Prostate gland (tissue), 2 donors: ENCODE results near the gene FAR1. TPM values are rescaled to one million over a fixed set of nuclear protein-coding genes. Genes with fewer than 3 reads are reported as not detected.
A peak's percentile ranks its signal among the peaks of the same experiment; 100 is the strongest.
"Not testable (repeated sequence)": the region's sequence is repeated elsewhere in the genome, so short reads cannot be mapped to it uniquely, and the experiment has no call there.

Source experiments
- DNase-seq: peaks from one replicate; pipeline ENCODE4 v3.0.0-alpha.2; 2019; ENCODE audit warnings: low spot score
- H3K27ac ChIP-seq, 2 donors: fragments of 200-600 bp; sonication (generic); 2 replicates each; pipeline ENCODE4 v1.5.1; 2017 to 2019
- H3K27me3 ChIP-seq: fragments of 200-600 bp; sonication (generic); replicated peaks from 2 replicates; pipeline ENCODE4 v1.5.1; 2019; ENCODE audit not compliant: insufficient read depth
- H3K36me3 ChIP-seq, 2 donors: fragments of 200-600 bp; sonication (generic); 1 replicate in 1 of 2; 2 replicates in 1 of 2; pipeline versions ENCODE4 v1.5.1 to v1.8.1; 2017 to 2019
- H3K4me1 ChIP-seq: fragments of 200-600 bp; sonication (generic); replicated peaks from 2 replicates; pipeline ENCODE4 v1.5.1; 2019
- H3K4me3 ChIP-seq, 2 donors: fragments of 200-600 bp; sonication (generic); 2 replicates each; pipeline ENCODE4 v1.5.1; 2017 to 2019
- H3K9me3 ChIP-seq: fragments of 200-600 bp; sonication (generic); 2 replicates; pipeline ENCODE4 v1.5.1; 2017
- POLR2A ChIP-seq: fragments of 450-650 bp; IDR thresholded peaks from one replicate; pipeline ENCODE4 v1.6.1; 2016; ENCODE audit warnings: antibody characterized with exemption, mild to moderate bottlenecking
- POLR2AphosphoS5 ChIP-seq: sonication (generic); formaldehyde crosslinking; IDR thresholded peaks from one replicate; pipeline ENCODE4 v1.6.1; 2017; ENCODE audit warnings: antibody characterized with exemption
- WGBS: methylation state at CpG from one replicate; pipeline ENCODE4 v1.1.5; 2018; 5-methylcytosine and 5-hydroxymethylcytosine counted together
- intact Hi-C: fragments of 100-400 bp; cut with DNase I; formaldehyde crosslinking; loops from one replicate; pipeline ENCODE4 v1.14.2; 2022
- total RNA-seq, 2 donors: library from RNA; depleted of rRNA; stranded (reverse); fragments of >200 nt; gene quantifications; one replicate each; pipeline ENCODE4 v1.1.0, GENCODE V29; 2016
- TF ChIP-seq, protein P1 (sequence below), 4 experiments: fragments of 200-600 bp in 2 of 4; fragments of 450-650 bp in 2 of 4; sonication (generic) in 2 of 4; IDR thresholded peaks; 1 replicate in 3 of 4; 2 replicates in 1 of 4; pipeline ENCODE4 v1.5.1; 2016 to 2019; ENCODE audit warnings: antibody characterized with exemption in 4 of 4, mild to moderate bottlenecking in 2 of 4, moderate library complexity in 2 of 4

Gene FAR1, protein sequence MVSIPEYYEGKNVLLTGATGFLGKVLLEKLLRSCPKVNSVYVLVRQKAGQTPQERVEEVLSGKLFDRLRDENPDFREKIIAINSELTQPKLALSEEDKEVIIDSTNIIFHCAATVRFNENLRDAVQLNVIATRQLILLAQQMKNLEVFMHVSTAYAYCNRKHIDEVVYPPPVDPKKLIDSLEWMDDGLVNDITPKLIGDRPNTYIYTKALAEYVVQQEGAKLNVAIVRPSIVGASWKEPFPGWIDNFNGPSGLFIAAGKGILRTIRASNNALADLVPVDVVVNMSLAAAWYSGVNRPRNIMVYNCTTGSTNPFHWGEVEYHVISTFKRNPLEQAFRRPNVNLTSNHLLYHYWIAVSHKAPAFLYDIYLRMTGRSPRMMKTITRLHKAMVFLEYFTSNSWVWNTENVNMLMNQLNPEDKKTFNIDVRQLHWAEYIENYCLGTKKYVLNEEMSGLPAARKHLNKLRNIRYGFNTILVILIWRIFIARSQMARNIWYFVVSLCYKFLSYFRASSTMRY
- 10 to 100 TPM; 24.5 to 28.0 TPM for total RNA-seq

DNA sequence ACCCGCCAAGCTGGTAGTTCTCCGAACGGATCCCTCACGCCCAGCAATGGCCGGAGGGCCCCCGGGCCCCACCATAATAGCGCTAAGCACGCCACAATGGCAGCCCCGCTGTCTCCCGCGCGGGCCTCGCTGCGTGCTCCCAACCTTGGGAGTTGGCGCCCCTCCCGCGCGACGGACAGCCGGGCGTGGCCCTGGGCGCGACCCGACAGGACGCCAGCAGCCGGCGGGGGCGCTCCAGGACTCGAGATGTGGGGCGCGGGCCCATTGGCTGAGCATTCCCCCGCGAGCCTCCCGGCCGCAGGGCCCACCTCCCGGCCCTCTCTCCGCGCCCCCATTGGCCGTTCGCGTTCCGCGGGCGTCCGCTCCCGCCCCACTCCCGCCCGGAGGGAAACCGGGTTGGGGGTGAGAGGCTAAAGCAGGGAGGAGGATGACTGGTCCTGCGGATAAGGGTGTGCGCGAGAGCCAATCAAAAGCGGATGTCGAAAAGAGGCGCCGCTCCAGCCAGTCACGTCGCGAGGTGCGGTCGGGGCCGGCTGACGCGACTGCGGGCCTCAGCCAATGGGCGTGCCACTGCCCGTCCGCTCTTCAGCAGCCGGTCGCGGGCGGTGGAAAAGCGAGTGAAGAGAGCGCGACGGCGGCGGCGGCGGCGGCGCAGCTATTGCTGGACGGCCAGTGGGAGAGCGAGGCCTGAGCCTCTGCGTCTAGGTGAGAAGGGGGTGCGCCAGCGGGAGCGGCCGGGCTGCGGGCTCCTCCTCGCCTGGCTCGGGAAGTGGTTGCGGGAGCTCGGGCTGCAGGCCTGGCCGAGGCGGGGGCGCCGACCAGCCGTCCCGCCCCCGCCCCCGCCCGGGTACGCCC, at the start of gene FAR1:
FAR1 (plus strand) TSS at position 567 of the 855 bp plus-strand sequence. CDS start 26,098 bp downstream, outside the sequence.
- Histone ChIP-seq H3K4me1 (no peaks in the 10 kb centered on the region), H3K27me3 (no peaks in the 10 kb centered on the region), H3K9me3 (no peaks in the 10 kb centered on the region), H3K27ac (peak within 1 kb of the TSS; percentile 84 to 87), H3K36me3 (no peaks in the 10 kb centered on the region), H3K4me3 (peak within 1 kb of the TSS; percentile 94 to 96)
- WGBS, result under 1% methylated on average over 74 of the region's 104 CpGs
- intact Hi-C loops, result loop anchor here (5.0 kb wide), 1 partner anchor 206 kb away; the partner anchor contains the start of gene BTBD10
- TF ChIP-seq POLR2AphosphoS5 (peak; percentile 89), POLR2A (peak; percentile 87)
- TF ChIP-seq, protein P1, sequence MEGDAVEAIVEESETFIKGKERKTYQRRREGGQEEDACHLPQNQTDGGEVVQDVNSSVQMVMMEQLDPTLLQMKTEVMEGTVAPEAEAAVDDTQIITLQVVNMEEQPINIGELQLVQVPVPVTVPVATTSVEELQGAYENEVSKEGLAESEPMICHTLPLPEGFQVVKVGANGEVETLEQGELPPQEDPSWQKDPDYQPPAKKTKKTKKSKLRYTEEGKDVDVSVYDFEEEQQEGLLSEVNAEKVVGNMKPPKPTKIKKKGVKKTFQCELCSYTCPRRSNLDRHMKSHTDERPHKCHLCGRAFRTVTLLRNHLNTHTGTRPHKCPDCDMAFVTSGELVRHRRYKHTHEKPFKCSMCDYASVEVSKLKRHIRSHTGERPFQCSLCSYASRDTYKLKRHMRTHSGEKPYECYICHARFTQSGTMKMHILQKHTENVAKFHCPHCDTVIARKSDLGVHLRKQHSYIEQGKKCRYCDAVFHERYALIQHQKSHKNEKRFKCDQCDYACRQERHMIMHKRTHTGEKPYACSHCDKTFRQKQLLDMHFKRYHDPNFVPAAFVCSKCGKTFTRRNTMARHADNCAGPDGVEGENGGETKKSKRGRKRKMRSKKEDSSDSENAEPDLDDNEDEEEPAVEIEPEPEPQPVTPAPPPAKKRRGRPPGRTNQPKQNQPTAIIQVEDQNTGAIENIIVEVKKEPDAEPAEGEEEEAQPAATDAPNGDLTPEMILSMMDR (IDR thresholded peaks at IDR 0.05), result peak; percentile 32 to 78 (median 64)
- peak; percentile 98 for DNase-seq

DNA sequence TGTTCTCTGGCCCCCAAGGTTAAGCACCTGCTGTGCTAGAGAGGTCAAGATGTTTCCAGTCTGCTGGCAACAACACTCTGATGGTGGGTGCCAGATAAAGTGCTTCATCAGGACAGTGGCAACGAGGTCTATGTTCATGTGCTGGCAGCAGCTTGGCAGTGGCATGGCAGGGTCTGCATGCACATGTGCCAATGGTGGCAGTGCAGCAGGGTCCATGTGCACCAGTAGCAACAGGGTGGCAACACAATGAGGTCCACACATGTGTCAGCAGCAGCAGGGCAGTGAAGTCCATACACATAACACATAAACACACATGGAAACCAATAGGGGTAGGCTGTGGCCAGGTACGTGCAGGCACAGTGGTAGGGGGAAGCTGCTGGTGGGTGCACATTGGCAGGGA, 48.4 kb upstream of the FAR1 start:
- H3K27ac ChIP-seq, result no peak overlapping the region
- intact Hi-C loops, result no loop called here
- no peaks in the 10 kb centered on the region for H3K36me3 ChIP-seq
- H3K4me1 ChIP-seq, result no peaks in the 10 kb centered on the region
- H3K4me3 ChIP-seq, result no peak overlapping the region
- DNase-seq, result no peak
- TF ChIP-seq, protein P1 (IDR thresholded peaks at IDR 0.05), result no peak
- no peak for TF ChIP-seq POLR2AphosphoS5
- no peak for TF ChIP-seq POLR2A
- WGBS, result 80% methylated on average over 2 of the region's 2 CpGs
- no peaks in the 10 kb centered on the region for H3K27me3 ChIP-seq
- H3K9me3 ChIP-seq, result no peaks in the 10 kb centered on the region

DNA sequence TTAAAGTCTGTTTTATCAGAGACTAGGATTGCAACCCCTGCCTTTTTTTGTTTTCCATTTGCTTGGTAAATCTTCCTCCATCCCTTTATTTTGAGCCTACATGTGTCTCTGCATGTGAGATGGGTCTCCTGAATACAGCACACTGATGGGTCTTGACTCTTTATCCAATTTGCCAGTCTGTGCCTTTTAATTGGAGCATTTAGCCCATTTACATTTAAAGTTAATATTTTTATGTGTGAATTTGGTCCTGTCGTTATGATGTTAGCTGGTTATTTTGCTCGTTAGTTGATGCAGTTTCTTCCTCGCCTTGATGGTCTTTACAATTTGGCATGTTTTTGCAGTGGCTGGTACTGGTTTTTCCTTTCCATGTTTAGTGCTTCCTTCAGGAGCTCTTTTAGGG, 41.6 kb upstream of the FAR1 start:
- H3K27me3 ChIP-seq, H3K4me1 ChIP-seq, H3K27ac ChIP-seq, H3K4me3 ChIP-seq, H3K9me3 ChIP-seq, DNase-seq, H3K36me3 ChIP-seq, intact Hi-C loops: not testable (repeated sequence)
- 85% methylated on average over 3 of the region's 3 CpGs for WGBS

DNA sequence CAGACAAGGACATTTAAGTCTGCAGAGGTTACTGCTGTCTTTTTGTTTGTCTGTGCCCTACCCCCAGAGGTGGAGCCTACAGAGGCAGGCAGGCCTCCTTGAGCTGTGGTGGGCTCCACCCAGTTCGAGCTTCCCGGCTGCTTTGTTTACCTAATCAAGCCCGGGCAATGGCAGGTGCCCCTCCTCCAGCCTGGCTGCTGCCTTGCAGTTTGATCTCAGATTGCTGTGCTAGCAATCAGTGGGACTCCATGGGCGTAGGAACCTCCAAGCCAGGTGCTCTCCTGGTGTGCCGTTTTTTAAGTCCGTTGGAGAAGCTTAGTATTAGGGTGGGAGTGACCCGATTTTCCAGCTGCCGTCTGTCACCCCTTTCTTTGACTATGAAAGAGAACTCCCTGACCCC, 39.8 kb upstream of the FAR1 start:
- 39% methylated on average over 8 of the region's 8 CpGs for WGBS
- H3K27me3 ChIP-seq, H3K4me3 ChIP-seq, H3K36me3 ChIP-seq, intact Hi-C loops, H3K27ac ChIP-seq, DNase-seq, H3K4me1 ChIP-seq, H3K9me3 ChIP-seq: not testable (repeated sequence)

DNA sequence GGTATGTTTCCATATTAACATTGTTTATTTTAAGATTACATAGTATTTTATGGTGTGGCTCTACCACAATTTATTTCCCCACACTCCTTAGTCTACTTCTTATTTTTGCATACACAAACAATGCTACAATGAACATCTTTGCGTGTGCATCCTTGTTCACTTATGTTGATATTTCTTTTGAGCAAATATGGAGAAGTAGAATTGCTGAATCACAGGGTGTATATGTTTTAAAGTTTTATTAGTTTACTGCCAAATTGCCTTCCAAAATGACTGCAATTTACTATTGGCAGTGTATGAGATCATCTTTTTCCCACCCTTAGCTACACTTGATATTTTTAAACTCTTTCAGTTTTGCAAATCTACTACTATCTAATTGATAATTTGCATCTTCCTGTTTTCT, 38.7 kb upstream of the FAR1 start:
- H3K4me3 ChIP-seq, result no peak overlapping the region
- H3K4me1 ChIP-seq, result no peaks in the 10 kb centered on the region
- WGBS, result 49% methylated on average over 1 of the region's 1 CpG
- H3K36me3 ChIP-seq, result no peaks in the 10 kb centered on the region
- H3K27me3 ChIP-seq, result no peaks in the 10 kb centered on the region
- intact Hi-C loops, result no loop called here
- DNase-seq, result no peak
- TF ChIP-seq POLR2A, result no peak
- TF ChIP-seq POLR2AphosphoS5, result peak; percentile 65
- no peak overlapping the region for H3K27ac ChIP-seq
- no peaks in the 10 kb centered on the region for H3K9me3 ChIP-seq

DNA sequence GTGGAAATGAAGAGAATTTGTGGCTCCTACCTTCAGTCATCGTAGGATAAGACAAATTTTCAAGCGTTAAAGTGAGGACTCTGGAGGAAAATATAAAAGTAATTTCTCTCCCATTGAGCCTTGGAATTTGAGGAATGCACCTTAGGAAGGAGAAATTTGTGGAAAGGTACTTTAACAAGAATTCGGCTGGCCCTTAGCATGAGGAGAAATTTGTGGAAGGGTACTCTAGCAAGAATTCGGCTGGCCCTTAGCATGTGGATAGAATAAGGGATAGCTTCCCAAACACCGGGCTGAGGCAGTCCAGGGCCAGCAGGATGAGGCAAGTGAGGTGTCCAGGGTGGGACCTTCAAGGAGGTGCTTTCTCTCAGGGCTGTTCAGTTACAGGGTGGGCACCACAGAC, 33.2 kb upstream of the FAR1 start:
- Histone ChIP-seq H3K4me1 (no peaks in the 10 kb centered on the region), H3K4me3 (no peak overlapping the region), H3K9me3 (no peaks in the 10 kb centered on the region), H3K27me3 (no peaks in the 10 kb centered on the region), H3K27ac (no peak overlapping the region), H3K36me3 (no peaks in the 10 kb centered on the region)
- 84% methylated on average over 5 of the region's 5 CpGs for WGBS
- TF ChIP-seq, protein P1 (IDR thresholded peaks at IDR 0.05), result no peak
- no peak for TF ChIP-seq POLR2AphosphoS5
- TF ChIP-seq POLR2A, result no peak
- DNase-seq, result no peak
- intact Hi-C loops, result no loop called here
